Jurkat, Clone E6-1 (cell line): ENCODE results near the gene PPP2R2C.

ENCODE experiments used
- DNase-seq: peaks from one replicate; pipeline ENCODE4 v3.0.0-alpha.2; 2011; ENCODE audit warnings: low read depth, low spot score
- H3K4me3 ChIP-seq: 2 replicates; pipeline ENCODE4 v1.5.1; 2011; ENCODE audit warnings: mild to moderate bottlenecking, low read length, control low read depth, moderate library complexity

The PPP2R2C gene

DNA sequence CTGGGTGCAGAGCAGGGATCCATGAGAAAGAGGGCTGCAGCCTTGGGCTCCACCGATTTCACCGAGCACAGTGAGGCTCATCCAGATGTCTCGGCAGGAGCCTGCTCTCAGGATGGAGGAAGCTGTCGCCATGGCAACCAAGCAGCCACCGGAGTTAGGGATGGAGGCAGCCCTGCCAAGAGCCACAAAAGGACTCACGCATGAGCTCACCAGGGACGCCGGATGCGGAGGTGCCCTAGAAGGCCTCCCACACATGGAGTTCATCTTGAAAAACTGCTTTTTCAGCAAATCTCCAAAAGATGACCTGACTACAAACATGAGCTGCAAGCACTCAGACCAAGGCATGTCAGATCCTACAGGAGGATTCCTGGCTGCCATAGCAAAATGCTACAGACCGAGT lies 112.0 kb downstream of the PPP2R2C start:
- no peak for DNase-seq
- no peak overlapping the region for H3K4me3 ChIP-seq

DNA sequence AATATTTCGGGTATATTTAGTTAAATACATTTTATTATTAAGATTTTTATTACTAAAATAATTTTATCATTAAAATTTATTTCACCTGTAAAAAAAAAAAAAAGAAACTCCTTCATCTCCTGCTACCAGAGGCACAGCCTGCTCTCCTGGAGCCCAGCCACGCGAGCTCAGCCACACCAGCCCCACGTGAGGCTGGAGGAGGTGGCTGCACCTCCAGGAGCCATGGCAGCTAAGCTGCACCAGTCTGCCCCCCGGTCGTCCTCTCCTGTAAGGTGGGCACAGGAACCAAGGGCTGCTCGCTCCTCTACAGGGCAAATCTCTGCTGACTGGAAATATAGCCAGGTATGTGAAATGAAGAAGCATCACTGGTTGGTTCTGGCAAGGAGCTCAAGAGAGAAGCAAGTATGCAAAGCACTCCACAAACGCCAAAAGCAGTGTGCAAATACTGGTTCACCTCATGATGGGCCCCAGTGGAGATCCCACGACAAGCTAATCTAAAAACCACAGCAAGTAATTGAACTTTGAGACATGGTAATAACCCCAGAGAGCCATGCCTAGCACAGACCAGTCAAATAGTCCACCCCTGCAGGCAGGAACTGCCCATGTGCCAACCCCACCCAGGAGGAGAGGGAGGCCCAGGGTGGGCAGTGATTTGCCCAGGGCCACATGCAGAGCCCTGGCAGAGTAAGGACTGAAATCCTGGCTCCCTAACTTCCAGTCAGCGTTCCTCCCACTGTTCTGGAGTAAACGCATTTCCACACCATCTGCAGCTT lies 112.7 kb downstream of the PPP2R2C start:
- no peak for DNase-seq
- no peak overlapping the region for H3K4me3 ChIP-seq

DNA sequence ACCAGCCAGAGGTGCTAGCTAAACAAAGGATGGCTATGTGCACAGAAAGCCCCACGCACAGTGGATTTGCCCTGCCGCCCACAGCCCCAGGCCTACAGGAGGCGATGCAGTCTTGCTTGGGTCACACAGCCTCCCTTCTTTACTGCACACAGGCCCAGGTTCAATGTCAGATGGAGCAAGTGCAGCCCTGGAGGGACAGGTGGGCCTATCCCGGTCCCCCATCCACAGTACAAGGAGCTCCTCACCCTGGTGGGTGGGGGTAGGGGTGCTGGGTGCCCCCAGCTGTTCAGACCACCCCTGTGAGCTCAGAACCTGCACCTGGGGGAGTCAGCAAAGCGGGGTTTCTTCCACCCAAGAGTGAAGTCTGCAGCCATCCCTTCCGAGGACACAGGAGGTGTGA lies 114.9 kb downstream of the PPP2R2C start:
- DNase-seq = no peak
- H3K4me3 ChIP-seq = no peak overlapping the region

DNA sequence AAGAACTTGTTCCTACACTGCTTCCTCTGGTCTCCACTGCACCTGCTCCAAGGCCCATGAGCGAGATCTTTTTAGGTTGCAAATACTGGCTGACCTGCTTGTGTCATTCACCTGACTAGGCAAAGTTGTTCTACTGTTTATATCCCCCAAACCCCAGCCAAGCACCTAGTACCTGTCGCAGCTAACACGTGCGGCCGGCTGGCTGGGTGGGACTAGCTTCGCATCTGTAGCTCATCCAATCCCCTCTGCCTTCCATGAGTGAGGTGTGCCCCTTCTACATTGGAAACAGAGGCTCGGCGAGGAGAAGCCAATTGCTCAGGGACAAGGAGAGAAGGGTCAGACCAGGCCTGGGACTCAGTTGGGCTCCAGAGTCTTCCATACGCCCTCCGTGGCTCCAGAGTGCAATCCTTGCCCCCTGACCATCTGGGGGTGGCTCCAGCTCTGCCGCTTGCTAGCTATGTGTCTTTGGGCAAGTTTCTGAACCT lies 116.3 kb downstream of the PPP2R2C start:
- no peak overlapping the region for H3K4me3 ChIP-seq
- DNase-seq = no peak

DNA sequence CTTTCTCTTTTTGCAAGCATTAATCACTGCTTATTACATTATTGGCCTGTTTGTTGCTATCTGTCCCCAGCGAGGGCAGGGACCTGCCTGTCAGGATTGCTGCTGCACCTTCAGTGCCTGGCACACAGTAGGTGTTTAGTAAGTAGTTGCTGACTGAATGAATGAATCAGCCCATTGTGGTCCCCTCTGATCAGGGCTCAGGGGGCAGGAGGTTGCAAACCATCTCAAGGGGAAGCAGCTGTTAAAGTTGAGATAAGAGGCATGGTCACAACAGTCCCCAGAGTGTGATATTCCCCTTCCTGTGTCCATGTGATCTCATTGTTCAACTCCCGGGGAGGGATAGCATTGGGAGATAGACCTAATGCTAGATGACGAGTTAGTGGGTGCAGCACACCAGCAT lies 117.4 kb downstream of the PPP2R2C start:
- no peak overlapping the region for H3K4me3 ChIP-seq
- no peak for DNase-seq

DNA sequence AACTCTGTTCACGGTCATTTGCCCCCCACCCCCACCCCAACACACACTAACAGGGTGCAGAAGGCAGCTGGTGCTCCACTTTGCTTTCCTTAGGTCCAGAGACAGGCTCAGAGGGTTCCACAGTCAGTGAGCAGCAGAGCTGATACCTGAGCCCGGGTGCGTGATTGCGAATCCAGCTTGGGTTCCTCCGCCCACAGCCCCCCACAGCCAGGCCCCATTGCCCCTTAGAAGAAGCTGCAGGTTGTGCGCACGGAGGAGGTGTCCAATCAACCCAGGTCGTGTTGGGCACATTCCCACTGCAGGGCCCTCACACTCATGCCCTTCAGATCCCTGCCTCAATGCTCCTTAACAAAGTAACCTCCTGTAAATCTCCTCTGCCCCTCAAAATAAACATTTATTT lies 117.8 kb downstream of the PPP2R2C start:
- no peak for DNase-seq
- H3K4me3 ChIP-seq = no peak overlapping the region

DNA sequence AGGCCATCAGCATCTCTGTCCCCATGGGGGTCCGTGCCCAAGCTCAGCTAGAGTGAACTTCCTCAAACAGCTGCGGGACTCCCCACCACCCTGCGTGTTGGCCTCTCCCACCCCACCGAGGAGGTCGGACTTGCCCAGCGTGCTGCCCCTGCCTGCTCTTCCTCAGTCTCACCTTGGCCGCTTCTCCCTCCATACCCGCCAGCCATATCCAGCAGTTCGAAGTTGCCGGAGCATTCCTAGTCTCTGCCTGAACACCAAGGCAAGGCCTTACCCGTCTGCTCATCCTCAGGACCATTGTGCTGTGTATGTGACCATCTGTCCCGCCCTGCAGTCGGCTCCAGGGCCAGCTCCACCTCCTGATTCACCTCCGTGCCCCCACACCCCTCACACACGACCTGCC lies 118.3 kb downstream of the PPP2R2C start:
- DNase-seq = no peak
- no peak overlapping the region for H3K4me3 ChIP-seq

DNA sequence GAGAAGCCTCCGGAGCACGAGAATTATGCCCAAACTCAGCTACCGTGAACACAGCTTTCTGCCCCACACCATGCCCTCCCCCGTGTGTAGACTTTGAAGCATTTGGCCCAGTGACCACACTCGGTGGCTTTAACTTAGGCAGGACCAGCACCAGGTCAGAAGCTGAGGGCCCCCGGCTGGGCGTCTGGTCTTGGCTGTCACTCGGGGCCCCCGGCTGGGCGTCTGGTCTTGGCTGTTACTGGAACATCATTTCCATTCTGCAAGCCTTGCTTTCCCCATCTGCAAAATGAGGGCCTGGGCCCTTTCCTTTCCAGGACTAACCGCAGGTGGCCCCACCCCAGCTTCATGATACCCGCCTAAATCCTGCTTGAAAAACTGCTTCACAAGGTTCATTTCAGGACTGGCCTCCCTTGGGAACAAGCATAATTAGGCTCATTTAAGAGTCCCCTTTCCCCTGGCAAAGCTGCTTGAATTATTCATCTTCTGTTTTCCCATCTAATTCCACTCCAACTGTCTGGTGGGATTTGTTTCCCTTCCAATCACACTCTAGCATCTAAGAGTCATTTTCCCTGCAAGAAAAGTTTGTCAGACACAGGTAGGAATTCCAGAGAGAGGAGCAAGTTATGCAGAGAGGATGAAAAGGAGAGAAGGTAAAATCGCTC lies 120.3 kb downstream of the PPP2R2C start:
- H3K4me3 ChIP-seq = no peak overlapping the region
- DNase-seq = no peak

DNA sequence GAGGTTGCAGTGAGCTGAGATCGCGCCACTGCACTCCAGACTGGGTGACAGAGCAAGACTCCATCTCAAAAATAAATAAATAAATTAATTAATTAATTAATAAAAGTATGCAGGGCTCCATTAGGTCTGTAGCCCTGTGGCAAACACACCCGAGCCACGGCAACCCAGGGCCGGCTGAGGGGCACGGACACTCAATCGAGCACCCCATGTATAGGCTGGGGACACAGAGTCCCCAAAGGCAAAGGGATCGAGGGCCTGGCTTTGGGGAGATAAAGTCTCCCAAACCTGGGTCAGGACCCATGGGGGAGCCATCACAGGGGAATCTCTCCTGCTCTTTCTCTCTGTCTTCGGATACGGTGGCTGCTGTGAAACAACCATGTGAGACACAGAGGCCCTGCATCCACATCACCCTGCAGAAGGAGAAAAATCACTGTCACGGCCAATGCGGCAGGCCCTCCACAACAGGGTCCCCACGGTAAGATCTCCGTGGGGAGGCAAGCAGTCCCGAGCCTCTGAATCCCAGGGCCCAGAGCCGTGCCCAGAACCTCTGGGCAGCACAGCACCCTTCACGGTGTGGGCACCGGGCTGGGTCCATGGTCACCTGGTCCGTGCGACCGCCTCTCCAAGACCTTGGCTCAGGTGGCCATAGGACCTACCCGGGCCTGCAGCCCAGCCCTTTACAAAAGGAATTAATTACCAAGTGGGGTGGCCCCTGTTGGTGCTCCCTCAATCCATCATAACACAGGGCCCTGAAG lies 121.0 kb downstream of the PPP2R2C start:
- no peak overlapping the region for H3K4me3 ChIP-seq
- DNase-seq = no peak

DNA sequence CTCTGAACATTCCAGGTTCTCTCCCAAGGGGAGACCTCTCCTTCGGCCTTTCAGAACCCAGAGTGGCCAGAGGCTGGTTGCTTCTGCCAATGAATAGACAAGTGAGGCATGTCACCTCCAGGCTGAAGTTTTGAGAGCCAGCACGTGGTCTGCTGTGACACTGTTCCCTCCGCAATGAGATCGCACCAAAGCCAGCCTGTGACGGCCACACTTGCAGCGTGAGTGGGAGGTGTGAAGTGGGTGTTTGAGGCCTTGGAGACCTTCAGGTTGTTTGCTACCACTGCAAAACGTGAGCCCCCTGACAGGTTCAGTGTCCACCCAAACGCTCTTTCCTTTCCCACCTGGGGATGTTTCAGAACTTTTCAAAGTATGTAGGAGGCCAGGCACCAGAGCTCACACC lies 121.8 kb downstream of the PPP2R2C start:
- H3K4me3 ChIP-seq = no peak overlapping the region
- no peak for DNase-seq

DNA sequence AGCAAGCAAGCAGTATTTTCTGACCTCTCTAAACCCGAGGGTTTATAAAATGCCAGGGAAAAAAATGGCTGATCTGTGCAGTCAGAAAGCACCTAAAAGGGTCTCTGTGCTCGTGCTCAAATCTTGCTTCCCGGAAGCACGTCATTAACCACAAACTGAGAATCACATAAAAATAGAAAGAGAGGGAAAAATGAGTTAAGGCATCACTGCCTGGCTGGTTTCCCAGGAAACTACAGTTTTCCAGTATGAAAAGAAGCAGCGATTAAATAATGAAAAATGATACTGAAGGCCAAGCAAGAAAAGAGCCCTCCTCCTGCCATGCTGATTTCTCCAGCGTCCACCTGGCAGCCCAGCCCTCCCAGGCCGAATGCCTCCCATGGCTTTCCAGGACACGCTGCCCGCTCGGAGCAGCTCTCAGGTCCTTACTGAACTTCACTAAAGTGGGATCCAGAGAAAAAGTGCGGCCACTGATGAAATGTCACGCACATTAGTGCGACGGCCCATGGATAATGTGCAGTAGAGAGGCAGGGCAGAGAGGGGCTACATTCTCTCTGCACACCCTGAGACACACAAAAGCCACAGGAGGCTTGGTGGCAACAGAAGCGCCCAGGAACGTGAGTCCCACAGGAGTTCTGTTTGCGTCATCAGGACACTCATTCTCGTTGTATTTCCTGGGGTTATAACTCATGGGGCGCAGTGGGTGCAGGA lies 122.4 kb downstream of the PPP2R2C start:
- DNase-seq = no peak
- H3K4me3 ChIP-seq = no peak overlapping the region

DNA sequence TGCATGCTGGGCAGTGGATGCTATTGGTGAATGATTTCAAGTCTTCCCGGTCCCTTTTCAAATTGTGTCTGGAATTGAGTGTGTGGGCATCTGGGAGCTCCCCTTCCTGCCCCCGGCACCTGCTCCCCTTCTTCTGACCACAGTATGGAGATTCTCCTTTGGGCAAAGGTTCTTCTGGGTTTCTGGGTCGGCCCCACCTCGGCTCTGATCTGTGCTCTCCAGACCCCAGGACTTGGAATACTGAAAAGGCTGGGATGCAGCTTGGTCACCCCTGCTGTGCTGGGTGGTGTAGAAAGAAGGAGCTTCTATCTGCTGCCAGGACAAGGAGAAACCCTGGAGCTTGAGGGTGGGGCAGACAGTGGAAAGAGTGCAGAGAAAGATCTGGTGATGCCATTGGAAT lies 124.0 kb downstream of the PPP2R2C start:
- no peak for DNase-seq
- H3K4me3 ChIP-seq = no peak overlapping the region

DNA sequence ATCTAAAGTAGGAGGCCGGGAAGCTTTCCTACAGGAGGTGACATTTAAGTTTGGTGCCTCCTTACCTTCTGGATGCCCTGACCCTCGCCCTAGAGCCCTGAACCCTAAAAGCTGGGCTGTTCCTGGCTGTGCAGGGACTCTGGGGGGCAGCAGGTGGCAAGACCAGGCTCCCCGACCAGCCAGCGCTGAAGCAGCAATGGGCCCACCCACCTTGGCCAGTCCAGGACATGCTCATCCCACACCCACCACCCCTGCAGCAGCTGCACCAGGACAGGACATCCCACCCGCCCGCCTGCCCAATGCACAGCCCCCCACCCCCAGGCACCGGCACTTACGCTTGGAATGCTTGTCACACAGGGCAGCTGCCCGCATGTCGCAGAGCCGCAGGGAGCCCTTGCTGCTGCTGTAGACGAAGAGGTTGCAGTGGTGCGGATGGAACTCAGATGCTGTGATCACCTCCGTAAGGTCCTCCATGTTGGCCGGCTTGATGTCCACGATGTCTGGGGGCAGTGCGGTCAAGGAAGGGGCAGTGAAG lies 124.8 kb downstream of the PPP2R2C start:
- DNase-seq = no peak
- no peak overlapping the region for H3K4me3 ChIP-seq

DNA sequence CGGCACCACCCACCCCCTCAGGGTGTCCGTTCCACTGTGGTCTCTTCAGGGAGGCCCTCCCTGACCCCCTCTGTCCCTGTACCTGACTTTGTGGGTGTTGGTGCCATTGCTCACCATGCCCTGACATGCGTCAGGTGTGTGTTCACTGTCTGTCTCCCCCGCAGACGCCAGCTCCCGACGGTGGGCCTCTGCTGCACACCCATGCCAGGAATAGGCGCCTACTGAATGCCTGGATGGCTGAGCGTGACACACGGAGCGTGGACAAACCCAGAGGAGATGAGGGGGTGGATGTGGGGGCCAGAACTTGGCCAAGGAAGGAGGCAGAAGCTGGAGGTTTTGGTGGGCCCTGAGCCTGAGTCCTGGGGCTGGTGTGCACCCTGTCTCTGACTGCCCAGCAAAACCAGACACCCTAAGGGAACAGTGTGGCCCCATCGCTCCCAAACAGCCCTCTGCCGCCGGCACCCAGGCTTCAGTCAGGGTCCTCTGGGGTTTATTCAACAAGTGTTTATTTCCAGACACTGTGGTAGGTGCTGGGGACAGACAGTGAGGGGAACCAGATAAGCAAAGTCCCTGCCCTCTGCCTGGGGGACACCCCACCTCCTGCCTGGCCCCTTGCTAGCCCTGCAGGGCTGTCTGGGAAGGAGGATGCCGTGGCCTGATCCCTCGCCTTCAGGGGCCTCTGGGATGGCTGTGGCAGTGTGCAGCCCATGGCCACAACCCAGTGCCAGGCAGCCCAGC lies 125.9 kb downstream of the PPP2R2C start:
- no peak overlapping the region for H3K4me3 ChIP-seq
- no peak for DNase-seq

DNA sequence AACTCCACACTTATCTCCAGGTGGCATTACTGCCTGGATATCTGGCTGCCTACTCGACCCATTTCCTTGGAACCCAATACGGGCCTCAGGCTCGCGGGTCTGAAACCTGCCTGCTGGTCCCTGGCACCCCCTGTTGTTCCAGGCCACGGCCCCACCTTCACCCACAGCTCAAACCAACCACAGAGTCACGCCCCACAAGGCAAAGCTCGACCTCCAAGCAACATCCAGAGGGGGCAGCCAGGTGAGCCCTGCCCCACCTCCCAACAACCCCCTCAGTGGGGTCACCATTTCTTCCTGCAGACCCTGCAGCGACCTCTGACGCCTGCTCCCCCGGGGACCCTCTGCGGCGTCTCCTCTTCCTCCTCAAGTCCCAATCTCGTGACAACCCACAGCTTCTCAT lies 126.5 kb downstream of the PPP2R2C start:
- no peak for DNase-seq
- H3K4me3 ChIP-seq = no peak overlapping the region

DNA sequence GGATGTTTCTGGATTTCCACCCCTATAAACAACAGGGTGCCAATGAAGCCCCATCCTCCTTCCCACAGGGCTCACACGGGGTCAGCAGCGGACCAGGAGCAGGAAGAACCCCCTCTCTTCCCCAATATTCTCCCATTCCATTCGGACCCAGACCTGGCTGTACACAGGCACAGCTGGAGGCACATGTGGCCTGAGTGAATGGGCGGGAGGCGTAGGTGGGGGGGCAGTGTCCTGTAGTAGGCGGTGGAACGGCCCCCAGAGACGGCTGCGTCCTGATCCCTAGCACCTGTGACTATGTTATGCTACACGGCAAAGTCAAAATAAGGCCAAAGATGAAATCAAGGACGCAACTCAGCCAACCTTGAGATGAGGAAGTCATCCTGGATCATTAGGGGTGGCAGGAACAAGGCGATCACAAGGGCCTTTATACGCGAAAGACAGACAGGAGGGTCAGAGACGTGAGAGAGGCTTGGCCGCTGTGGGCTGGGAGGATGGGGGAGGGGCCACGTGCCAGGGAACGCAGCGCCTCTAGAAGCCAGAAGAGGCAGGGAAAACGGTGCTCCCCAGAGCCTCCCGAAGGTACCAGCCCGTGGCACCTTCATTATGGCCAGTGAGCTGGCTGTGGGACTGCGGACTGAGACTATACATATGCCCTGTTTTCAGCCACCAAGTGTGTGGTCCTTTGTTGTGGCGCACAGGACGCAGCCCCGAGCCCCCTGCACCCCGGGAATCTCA lies 127.2 kb downstream of the PPP2R2C start:
- DNase-seq = no peak
- H3K4me3 ChIP-seq = no peak overlapping the region

DNA sequence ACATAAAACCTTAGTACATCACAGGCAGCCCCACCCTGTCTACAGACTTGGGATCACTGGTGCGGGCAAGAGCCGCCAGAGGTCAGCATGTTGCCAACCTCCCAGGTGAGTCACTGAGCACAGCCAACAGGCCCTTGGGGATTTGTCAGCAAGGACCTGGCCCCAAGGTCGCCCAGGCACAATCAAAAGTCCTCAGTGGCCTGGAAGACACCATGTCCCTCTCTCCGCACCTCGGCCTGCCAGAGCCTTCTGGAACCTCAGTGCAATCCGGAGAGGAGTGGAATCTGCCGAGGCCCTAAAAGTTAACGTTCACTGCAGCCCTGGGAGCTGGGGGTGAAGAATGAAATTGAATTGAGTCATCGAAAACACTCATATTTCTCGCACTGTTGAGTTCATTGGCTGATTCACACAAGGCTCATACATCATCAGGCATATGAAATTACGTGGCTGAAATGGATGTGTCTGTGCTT lies 128.4 kb downstream of the PPP2R2C start:
- DNase-seq = no peak
- no peak overlapping the region for H3K4me3 ChIP-seq
